Measurements from ENCODE around the gene C2CD5. TPM values are rescaled to one million over a fixed set of nuclear protein-coding genes. Genes with fewer than 3 reads are reported as not detected.

The C2CD5 gene
- total RNA-seq, 1 experiment from 2014 or later = 35.4 TPM

GRCh38 chr12:22457085-22457484 lies 87.3 kb downstream of the C2CD5 start:
- Histone ChIP-seq H2BK20ac (ENCODE audit: low read depth, low read length, poor library complexity, severe bottlenecking) (no peak overlapping the region), H3K4me2 (ENCODE audit: insufficient read depth, insufficient read length, low read length) (no peak overlapping the region), H3K14ac (ENCODE audit: insufficient read depth, low read length) (no peak overlapping the region)

More at GRCh38 chr12:22457085-22457484, 87.3 kb downstream of the C2CD5 start:
- Histone ChIP-seq H3K9me3 (ENCODE audit: control insufficient read depth, low read depth, low read length) (no peaks in the 10 kb centered on the region), H2AFZ (ENCODE audit: low read length) (no peak overlapping the region), H3K27ac (ENCODE audit: insufficient read length, low read depth, low read length) (no peak overlapping the region), H4K8ac (replicated peaks; ENCODE audit: insufficient read length, low read depth, low read length) (no peak overlapping the region), H4K91ac (ENCODE audit: insufficient read length, low read depth, low read length) (no peak overlapping the region), H3K79me1 (ENCODE audit: insufficient read depth, low read depth, low read length, poor library complexity, severe bottlenecking) (no peaks in the 10 kb centered on the region), H3K56ac (ENCODE audit: insufficient read length, low read depth, low read length) (no peak overlapping the region), H3K4me1 (ENCODE audit: insufficient read depth, low read length) (no peaks in the 10 kb centered on the region), H2BK120ac (ENCODE audit: low read depth, low read length, poor library complexity, severe bottlenecking) (no peak overlapping the region), H3K9ac (ENCODE audit: extremely low read depth, insufficient read length, low read length) (no peak overlapping the region), H2BK15ac (ENCODE audit: low read depth, low read length) (no peak overlapping the region), H3K27me3 (ENCODE audit: insufficient read depth, low read length) (no peaks in the 10 kb centered on the region), H3K23me2 (ENCODE audit: insufficient read length, low read depth, low read length, poor library complexity, severe bottlenecking) (no peaks in the 10 kb centered on the region), H2BK12ac (ENCODE audit: insufficient read length, low read depth, low read length) (no peak overlapping the region), H3K79me2 (ENCODE audit: insufficient read depth, low read length) (no peaks in the 10 kb centered on the region), H3K4ac (ENCODE audit: low read depth, low read length) (no peak overlapping the region), H3K18ac (ENCODE audit: insufficient read length, low read depth, low read length) (no peak overlapping the region), H2AK5ac (ENCODE audit: insufficient read length, low read length) (no peak overlapping the region), H4K5ac (ENCODE audit: insufficient read length, low read depth, low read length) (no peak overlapping the region), H2BK5ac (ENCODE audit: insufficient read length, low read length) (no peak overlapping the region), H3K23ac (ENCODE audit: insufficient read length, low read depth, low read length) (no peak overlapping the region), H3T11ph (ENCODE audit: low read length) (no peak overlapping the region), H4K20me1 (ENCODE audit: control insufficient read depth, insufficient read depth, insufficient read length) (no peaks in the 10 kb centered on the region)
- Mint-ChIP-seq H3K27ac (peak overlapping the region in 1 of 3 experiments; percentile 3; a peak in 1 of 7 replicates), H3K9me3 (no peaks in the 10 kb centered on the region), H3K4me3 (no peak overlapping the region), H3K36me3 (ENCODE audit: insufficient read depth in 1 of 3, low read depth in 3 of 3) (no peaks in the 10 kb centered on the region; a peak in 1 of 7 replicates), H3K4me1 (peaks cover 3% of the 10 kb centered on the region in 2 experiments; a peak in 2 of 4 replicates), H3K27me3 (ENCODE audit: low read depth) (no peaks in the 10 kb centered on the region)
- no CpG with 5 or more reads among the region's 4 CpGs for WGBS (ENCODE audit: extremely low coverage, insufficient read length, low lambda C conversion rate)
- DNase-seq = no peak
- no peak for TF ChIP-seq CTCF (conservative IDR thresholded peaks at IDR 0.05)
